ENCODE measurements around the gene MON2. TPM values are rescaled to one million over a fixed set of nuclear protein-coding genes. Genes with fewer than 3 reads are reported as not detected.

The MON2 gene
- total and polyA plus RNA-seq, 2 donors (not counting 3 experiments of a cell fraction or from before 2014, with no cell fraction given): 8.9 to 41.8 TPM

- H2AFZ ChIP-seq (ENCODE audit: low read depth, low read length): no peak overlapping the region
- H3K4me2 ChIP-seq (ENCODE audit: insufficient read depth, low read length): no peak overlapping the region
- no peak overlapping the region for H3K9ac ChIP-seq (replicated peaks; ENCODE audit: extremely low read depth, insufficient read depth, low read length)
- no peaks in the 10 kb centered on the region for H3K9me3 ChIP-seq (replicated peaks; ENCODE audit: control insufficient read depth, insufficient read depth, low read length)
- POLR2A ChIA-PET: no interaction called here
- no peaks in the 10 kb centered on the region for H3K79me2 ChIP-seq (ENCODE audit: control insufficient read depth, insufficient read depth, low read length)
- H3K4me1 ChIP-seq (ENCODE audit: control insufficient read depth, extremely low read depth, insufficient read depth, low read length): peaks cover 17% of the 10 kb centered on the region
- intact Hi-C loops (cut with micrococcal nuclease): loop anchor here (5.0 kb wide), 1 partner anchor 97 kb away; no protein-coding TSS in a partner anchor
- no peaks in the 10 kb centered on the region for H3K27me3 ChIP-seq (ENCODE audit: control insufficient read depth in 2 of 2, insufficient read depth in 2 of 2, low read length in 2 of 2)
- no peak for FAIRE-seq
- no peaks in the 10 kb centered on the region for H4K20me1 ChIP-seq (replicated peaks; ENCODE audit: control insufficient read depth, extremely low read depth, insufficient read depth, low read length)
- H3K36me3 ChIP-seq (ENCODE audit: control insufficient read depth in 2 of 2, extremely low read depth in 1 of 2, insufficient read depth in 2 of 2, low read length in 2 of 2): no peaks in the 10 kb centered on the region
- dilution Hi-C loops (cut with MboI; ENCODE audit: extremely low pct_ligation_motif_present, low sequenced_read_pairs): no loop called here
- no peak for DNase-seq (ENCODE audit: low read depth, low spot score)
- H3K4me3 ChIP-seq (replicated peaks in 1 of 3; ENCODE audit: insufficient read depth in 1 of 3, low read depth in 1 of 3, low read length in 3 of 3): no peak overlapping the region
- no TSS peak for BruUV-seq (replicated peaks)
- no peaks in the 10 kb centered on the region for H3K9me1 ChIP-seq (replicated peaks; ENCODE audit: control insufficient read depth, extremely low read depth, insufficient read depth, low read length)
- no peak for TF ChIP-seq EZH2 (IDR thresholded peaks at IDR 0.05; ENCODE audit: borderline replicate concordance, low read depth, low read length, severe bottlenecking)
- TF ChIP-seq POLR2AphosphoS5 (IDR thresholded peaks at IDR 0.05; ENCODE audit: insufficient read depth, low read depth, low read length): no peak
- TF ChIP-seq, protein P1, sequence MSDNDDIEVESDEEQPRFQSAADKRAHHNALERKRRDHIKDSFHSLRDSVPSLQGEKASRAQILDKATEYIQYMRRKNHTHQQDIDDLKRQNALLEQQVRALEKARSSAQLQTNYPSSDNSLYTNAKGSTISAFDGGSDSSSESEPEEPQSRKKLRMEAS (IDR thresholded peaks at IDR 0.05; ENCODE audit: insufficient read depth, insufficient read length): no peak
- TF ChIP-seq GATA2 (IDR thresholded peaks at IDR 0.05; ENCODE audit: insufficient read depth, insufficient read length, low read depth, low read length): no peak
- TF ChIP-seq, protein P2, sequence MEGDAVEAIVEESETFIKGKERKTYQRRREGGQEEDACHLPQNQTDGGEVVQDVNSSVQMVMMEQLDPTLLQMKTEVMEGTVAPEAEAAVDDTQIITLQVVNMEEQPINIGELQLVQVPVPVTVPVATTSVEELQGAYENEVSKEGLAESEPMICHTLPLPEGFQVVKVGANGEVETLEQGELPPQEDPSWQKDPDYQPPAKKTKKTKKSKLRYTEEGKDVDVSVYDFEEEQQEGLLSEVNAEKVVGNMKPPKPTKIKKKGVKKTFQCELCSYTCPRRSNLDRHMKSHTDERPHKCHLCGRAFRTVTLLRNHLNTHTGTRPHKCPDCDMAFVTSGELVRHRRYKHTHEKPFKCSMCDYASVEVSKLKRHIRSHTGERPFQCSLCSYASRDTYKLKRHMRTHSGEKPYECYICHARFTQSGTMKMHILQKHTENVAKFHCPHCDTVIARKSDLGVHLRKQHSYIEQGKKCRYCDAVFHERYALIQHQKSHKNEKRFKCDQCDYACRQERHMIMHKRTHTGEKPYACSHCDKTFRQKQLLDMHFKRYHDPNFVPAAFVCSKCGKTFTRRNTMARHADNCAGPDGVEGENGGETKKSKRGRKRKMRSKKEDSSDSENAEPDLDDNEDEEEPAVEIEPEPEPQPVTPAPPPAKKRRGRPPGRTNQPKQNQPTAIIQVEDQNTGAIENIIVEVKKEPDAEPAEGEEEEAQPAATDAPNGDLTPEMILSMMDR (IDR thresholded peaks at IDR 0.05; ENCODE audit: extremely low read depth in 1 of 2, insufficient read depth in 1 of 2, low read depth in 1 of 2, low read length in 2 of 2): no peak
- TF ChIP-seq JUN (IDR thresholded peaks at IDR 0.05; ENCODE audit: borderline replicate concordance, insufficient read depth, insufficient read length, low read depth): no peak
- no peak for TF ChIP-seq POLR2A (IDR thresholded peaks at IDR 0.05; ENCODE audit: low read depth, low read length)
- TF ChIP-seq FOS (IDR thresholded peaks at IDR 0.05; ENCODE audit: borderline replicate concordance, insufficient read depth, low read length): no peak
- no peak for TF ChIP-seq MYC (IDR thresholded peaks at IDR 0.05; ENCODE audit: low read depth, low read length)
- CTCF ChIA-PET: interaction anchor here (1.0 to 2.3 kb wide), 7 partner anchors 15 to 169 kb away, joined by 3 to 7 read pairs (median 4); no protein-coding TSS in a partner anchor
- H3K27ac ChIP-seq (ENCODE audit: insufficient read depth, low read depth, low read length): no peak overlapping the region
These were observed 163.5 kb downstream of the MON2 start for GRCh38 chr12:62629971-62630739.

All from endothelial cell of umbilical vein (primary cell).